Fibroblast of lung (primary cell): ENCODE data around the gene SLC35F3.

Experiments used
- EZH2 ChIP-seq: IDR thresholded peaks from 2 replicates; pipeline ENCODE4 v1.5.1; 2012; ENCODE audit warnings: low read length, control low read depth, mild to moderate bottlenecking; ENCODE audit errors: missing control alignments
- TF ChIP-seq, protein P1 (sequence below), 2 donors: IDR thresholded peaks in 1 of 2; conservative IDR thresholded peaks in 1 of 2; 1 replicate in 1 of 2; 2 replicates in 1 of 2; pipeline ENCODE4 v1.5.1; 2011 to 2012; ENCODE audit warnings: low read length in 2 of 2, control low read depth in 1 of 2, inconsistent platforms in 1 of 2, low read depth in 1 of 2, mild to moderate bottlenecking in 1 of 2

DNA sequence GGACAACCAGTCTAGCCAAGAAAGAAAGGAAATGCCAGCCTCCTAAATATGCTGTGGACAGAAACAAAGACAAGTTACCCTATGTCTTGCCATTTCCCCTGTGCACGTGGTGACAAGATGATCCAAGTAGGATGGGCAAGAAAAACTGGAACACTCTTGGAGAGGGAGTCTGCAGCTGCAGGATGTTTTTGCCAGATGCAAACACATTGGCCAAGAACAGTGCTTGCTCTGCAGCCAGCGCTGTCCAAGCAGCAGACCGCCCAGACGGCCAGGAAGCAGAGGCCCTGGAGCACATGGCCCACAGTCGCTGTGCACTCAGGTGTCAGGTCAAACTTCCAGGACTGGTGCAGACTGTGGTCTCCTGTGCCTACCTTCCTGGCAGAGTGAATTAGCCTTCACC, 189.3 kb downstream of the SLC35F3 start:
- TF ChIP-seq, protein P1, sequence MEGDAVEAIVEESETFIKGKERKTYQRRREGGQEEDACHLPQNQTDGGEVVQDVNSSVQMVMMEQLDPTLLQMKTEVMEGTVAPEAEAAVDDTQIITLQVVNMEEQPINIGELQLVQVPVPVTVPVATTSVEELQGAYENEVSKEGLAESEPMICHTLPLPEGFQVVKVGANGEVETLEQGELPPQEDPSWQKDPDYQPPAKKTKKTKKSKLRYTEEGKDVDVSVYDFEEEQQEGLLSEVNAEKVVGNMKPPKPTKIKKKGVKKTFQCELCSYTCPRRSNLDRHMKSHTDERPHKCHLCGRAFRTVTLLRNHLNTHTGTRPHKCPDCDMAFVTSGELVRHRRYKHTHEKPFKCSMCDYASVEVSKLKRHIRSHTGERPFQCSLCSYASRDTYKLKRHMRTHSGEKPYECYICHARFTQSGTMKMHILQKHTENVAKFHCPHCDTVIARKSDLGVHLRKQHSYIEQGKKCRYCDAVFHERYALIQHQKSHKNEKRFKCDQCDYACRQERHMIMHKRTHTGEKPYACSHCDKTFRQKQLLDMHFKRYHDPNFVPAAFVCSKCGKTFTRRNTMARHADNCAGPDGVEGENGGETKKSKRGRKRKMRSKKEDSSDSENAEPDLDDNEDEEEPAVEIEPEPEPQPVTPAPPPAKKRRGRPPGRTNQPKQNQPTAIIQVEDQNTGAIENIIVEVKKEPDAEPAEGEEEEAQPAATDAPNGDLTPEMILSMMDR (conservative IDR thresholded peaks at IDR 0.05 in 1 of 2, IDR thresholded peaks at IDR 0.05 in 1 of 2; ENCODE audit: low read depth in 1 of 2, low read length in 2 of 2), result no peak
- no peak for TF ChIP-seq EZH2
